ENCODE results near the gene CNDP2.

DNA sequence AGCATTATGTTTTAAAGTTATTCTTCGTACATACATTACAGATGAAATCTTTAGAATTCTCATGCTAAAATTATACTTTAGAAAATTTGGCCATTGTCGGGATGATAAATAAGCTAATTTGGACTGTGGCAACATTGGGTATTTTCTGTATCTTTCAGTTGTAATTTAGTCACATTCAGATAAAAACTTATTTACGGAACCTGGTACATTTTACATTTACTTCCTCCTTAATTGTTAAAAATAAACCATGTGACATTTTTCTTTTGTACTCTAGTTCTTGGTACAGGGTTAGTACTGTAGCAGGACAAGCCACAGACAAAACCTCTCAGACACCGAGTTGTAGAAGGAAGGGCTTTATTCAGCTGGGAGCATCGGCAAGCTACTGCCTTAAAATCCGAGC is 4.2 kb downstream of the CNDP2 start:
- TF ChIP-seq, protein P1, sequence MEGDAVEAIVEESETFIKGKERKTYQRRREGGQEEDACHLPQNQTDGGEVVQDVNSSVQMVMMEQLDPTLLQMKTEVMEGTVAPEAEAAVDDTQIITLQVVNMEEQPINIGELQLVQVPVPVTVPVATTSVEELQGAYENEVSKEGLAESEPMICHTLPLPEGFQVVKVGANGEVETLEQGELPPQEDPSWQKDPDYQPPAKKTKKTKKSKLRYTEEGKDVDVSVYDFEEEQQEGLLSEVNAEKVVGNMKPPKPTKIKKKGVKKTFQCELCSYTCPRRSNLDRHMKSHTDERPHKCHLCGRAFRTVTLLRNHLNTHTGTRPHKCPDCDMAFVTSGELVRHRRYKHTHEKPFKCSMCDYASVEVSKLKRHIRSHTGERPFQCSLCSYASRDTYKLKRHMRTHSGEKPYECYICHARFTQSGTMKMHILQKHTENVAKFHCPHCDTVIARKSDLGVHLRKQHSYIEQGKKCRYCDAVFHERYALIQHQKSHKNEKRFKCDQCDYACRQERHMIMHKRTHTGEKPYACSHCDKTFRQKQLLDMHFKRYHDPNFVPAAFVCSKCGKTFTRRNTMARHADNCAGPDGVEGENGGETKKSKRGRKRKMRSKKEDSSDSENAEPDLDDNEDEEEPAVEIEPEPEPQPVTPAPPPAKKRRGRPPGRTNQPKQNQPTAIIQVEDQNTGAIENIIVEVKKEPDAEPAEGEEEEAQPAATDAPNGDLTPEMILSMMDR (IDR thresholded peaks at IDR 0.05) = no peak
- TF ChIP-seq EZH2 (IDR thresholded peaks at IDR 0.05) (no peak), EZH2phosphoT487 (IDR thresholded peaks at IDR 0.05) (no peak)

All from neural progenitor cell (in vitro differentiated cells).